Mesodermal cell (in vitro differentiated cells): ENCODE results near the gene TEN1.
A peak's percentile ranks its signal among the peaks of the same experiment; 100 is the strongest.
"Not testable (repeated sequence)": the region's sequence is repeated elsewhere in the genome, so short reads cannot be mapped to it uniquely, and the experiment has no call there.

ENCODE experiments used
- H3K27ac ChIP-seq: 2 replicates; pipeline ENCODE4 v1.7.0; 2013; ENCODE audit warnings: mild to moderate bottlenecking, low read depth, low read length, moderate library complexity; ENCODE audit not compliant: severe bottlenecking
- H3K36me3 ChIP-seq: 2 replicates; pipeline ENCODE4 v1.7.1; 2013; ENCODE audit warnings: mild to moderate bottlenecking, low read length, moderate library complexity; ENCODE audit not compliant: control insufficient read depth, insufficient read depth
- H3K4me1 ChIP-seq: one replicate; pipeline ENCODE4 v1.7.1; 2013; ENCODE audit warnings: mild to moderate bottlenecking, low read length; ENCODE audit not compliant: insufficient read depth, control insufficient read depth, poor library complexity, severe bottlenecking
- H3K4me3 ChIP-seq: 2 replicates; pipeline ENCODE4 v1.7.0; 2013; ENCODE audit warnings: low read length, control low read depth, mild to moderate bottlenecking; ENCODE audit not compliant: insufficient read depth, poor library complexity, severe bottlenecking; ENCODE audit errors: extremely low read depth
- H3K9me3 ChIP-seq: 2 replicates; pipeline ENCODE4 v1.7.1; 2013; ENCODE audit warnings: mild to moderate bottlenecking, low read length, moderate library complexity; ENCODE audit not compliant: control insufficient read depth
- whole genome bisulfite sequencing, 2 experiments: methylation state at CpG; one replicate each; pipeline ENCODE4 v1.1.5; 2013; ENCODE audit warnings: missing lambda C conversion rate in 2 of 2; ENCODE audit not compliant: insufficient coverage in 2 of 2; 5-methylcytosine and 5-hydroxymethylcytosine counted together

Gene TEN1

GRCh38 chr17:76032073-76032779 is 53.2 kb downstream of the TEN1 start:
- no peaks in the 10 kb centered on the region for H3K36me3 ChIP-seq
- no peaks in the 10 kb centered on the region for H3K4me1 ChIP-seq
- H3K4me3 ChIP-seq = no peak overlapping the region
- WGBS, 2 experiments = 95 to 96% methylated on average over 15 to 17 of the region's 20 CpGs
- H3K27ac ChIP-seq = no peak overlapping the region
- H3K9me3 ChIP-seq = peaks cover 5% of the 10 kb centered on the region

GRCh38 chr17:76032780-76033108 is 53.7 kb downstream of the TEN1 start:
- H3K4me1 ChIP-seq = no peaks in the 10 kb centered on the region
- H3K36me3 ChIP-seq = peaks cover 4% of the 10 kb centered on the region
- H3K9me3 ChIP-seq = peaks cover 5% of the 10 kb centered on the region
- 98 to 100% methylated on average over 1 to 4 of the region's 5 CpGs for WGBS, 2 experiments
- no peak overlapping the region for H3K4me3 ChIP-seq
- no peak overlapping the region for H3K27ac ChIP-seq

- 95 to 96% methylated on average over 6 of the region's 6 CpGs for WGBS, 2 experiments
- no peak overlapping the region for H3K4me3 ChIP-seq
- no peak overlapping the region for H3K27ac ChIP-seq
- H3K36me3 ChIP-seq = peaks cover 6% of the 10 kb centered on the region
- no peaks in the 10 kb centered on the region for H3K4me1 ChIP-seq
- peaks cover 5% of the 10 kb centered on the region for H3K9me3 ChIP-seq
These were observed 54.1 kb downstream of the TEN1 start for GRCh38 chr17:76033139-76033538.

GRCh38 chr17:76034428-76035350 is 55.6 kb downstream of the TEN1 start:
- H3K4me3 ChIP-seq = no peak overlapping the region
- peaks cover 5% of the 10 kb centered on the region for H3K9me3 ChIP-seq
- H3K36me3 ChIP-seq = peaks cover 18% of the 10 kb centered on the region
- H3K27ac ChIP-seq = no peak overlapping the region
- no peaks in the 10 kb centered on the region for H3K4me1 ChIP-seq
- 90 to 92% methylated on average over 9 to 12 of the region's 13 CpGs for WGBS, 2 experiments

GRCh38 chr17:76036497-76037261 is 57.6 kb downstream of the TEN1 start:
- Histone ChIP-seq H3K4me3 (no peak overlapping the region), H3K9me3 (peaks cover 5% of the 10 kb centered on the region), H3K27ac (no peak overlapping the region), H3K36me3 (peaks cover 38% of the 10 kb centered on the region), H3K4me1 (no peaks in the 10 kb centered on the region)
- WGBS, 2 experiments = 73 to 76% methylated on average over 17 of the region's 22 CpGs

GRCh38 chr17:76038050-76038449 is 59.0 kb downstream of the TEN1 start:
- no peaks in the 10 kb centered on the region for H3K4me1 ChIP-seq
- no peak overlapping the region for H3K4me3 ChIP-seq
- H3K27ac ChIP-seq = no peak overlapping the region
- H3K36me3 ChIP-seq = peaks cover 51% of the 10 kb centered on the region
- 93 to 94% methylated on average over 3 of the region's 3 CpGs for WGBS, 2 experiments
- H3K9me3 ChIP-seq = peaks cover 1% of the 10 kb centered on the region

- no peak overlapping the region for H3K27ac ChIP-seq
- H3K4me1 ChIP-seq = no peaks in the 10 kb centered on the region
These were observed 60.1 kb downstream of the TEN1 start for GRCh38 chr17:76039121-76039520.

GRCh38 chr17:76040376-76040775 is 61.3 kb downstream of the TEN1 start:
- Histone ChIP-seq H3K27ac (peak overlapping the region; percentile 23), H3K4me1 (no peaks in the 10 kb centered on the region), H3K9me3 (no peaks in the 10 kb centered on the region), H3K36me3 (peaks cover 74% of the 10 kb centered on the region), H3K4me3 (no peak overlapping the region)
- 57 to 65% methylated on average over 2 to 3 of the region's 6 CpGs for WGBS, 2 experiments

More at GRCh38 chr17:76039121-76039520, 60.1 kb downstream of the TEN1 start:
- no peaks in the 10 kb centered on the region for H3K9me3 ChIP-seq
- WGBS, 2 experiments = 83 to 94% methylated on average over 6 of the region's 6 CpGs
- H3K4me3 ChIP-seq = no peak overlapping the region
- peaks cover 62% of the 10 kb centered on the region for H3K36me3 ChIP-seq

- H3K27ac ChIP-seq, H3K9me3 ChIP-seq, H3K4me3 ChIP-seq, H3K4me1 ChIP-seq: not testable (repeated sequence)
- 89 to 100% methylated on average over 2 to 3 of the region's 3 CpGs for WGBS, 2 experiments
- H3K36me3 ChIP-seq = peaks cover 93% of the 10 kb centered on the region
These were observed 63.8 kb downstream of the TEN1 start for GRCh38 chr17:76042868-76043267.

- WGBS, 2 experiments = 90 to 98% methylated on average over 8 to 10 of the region's 11 CpGs
These were observed 65.5 kb downstream of the TEN1 start for GRCh38 chr17:76044475-76045007.

More at GRCh38 chr17:76044475-76045007, 65.5 kb downstream of the TEN1 start:
- not testable (repeated sequence) for H3K9me3 ChIP-seq, H3K27ac ChIP-seq, H3K4me1 ChIP-seq, H3K4me3 ChIP-seq
- H3K36me3 ChIP-seq = peaks cover 98% of the 10 kb centered on the region
